Measurements from ENCODE around the gene IGF1R.

Gene IGF1R

DNA sequence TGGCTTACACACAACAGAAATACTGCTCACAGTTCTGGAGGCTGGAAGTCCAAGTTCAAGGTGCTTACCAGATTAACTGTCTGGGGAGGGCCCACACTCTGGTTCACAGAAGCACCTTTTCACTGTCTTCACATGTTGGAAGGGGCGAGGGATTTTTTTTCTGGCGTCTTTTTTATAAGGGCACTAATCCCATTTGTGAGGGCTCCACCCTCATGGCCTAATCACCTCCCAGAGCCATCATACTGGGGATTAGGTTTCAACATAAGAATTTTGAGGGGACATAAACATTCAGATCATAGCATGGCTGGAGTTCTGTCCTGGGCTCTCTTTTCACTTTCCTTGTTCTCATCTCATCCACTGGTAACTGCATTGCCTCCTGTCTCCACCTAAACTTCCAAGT lies 63.5 kb downstream of the IGF1R start:
- no peak for DNase-seq

GRCh38 chr15:98712845-98713584 lies 64.7 kb downstream of the IGF1R start:
- DNase-seq, result no peak

GRCh38 chr15:98713585-98714001 lies 65.3 kb downstream of the IGF1R start:
- DNase-seq, result no peak

- no peak for DNase-seq
Measured at GRCh38 chr15:98714922-98715321, 66.6 kb downstream of the IGF1R start.

- DNase-seq, result no peak
Measured at GRCh38 chr15:98715401-98715800, 67.1 kb downstream of the IGF1R start.

DNA sequence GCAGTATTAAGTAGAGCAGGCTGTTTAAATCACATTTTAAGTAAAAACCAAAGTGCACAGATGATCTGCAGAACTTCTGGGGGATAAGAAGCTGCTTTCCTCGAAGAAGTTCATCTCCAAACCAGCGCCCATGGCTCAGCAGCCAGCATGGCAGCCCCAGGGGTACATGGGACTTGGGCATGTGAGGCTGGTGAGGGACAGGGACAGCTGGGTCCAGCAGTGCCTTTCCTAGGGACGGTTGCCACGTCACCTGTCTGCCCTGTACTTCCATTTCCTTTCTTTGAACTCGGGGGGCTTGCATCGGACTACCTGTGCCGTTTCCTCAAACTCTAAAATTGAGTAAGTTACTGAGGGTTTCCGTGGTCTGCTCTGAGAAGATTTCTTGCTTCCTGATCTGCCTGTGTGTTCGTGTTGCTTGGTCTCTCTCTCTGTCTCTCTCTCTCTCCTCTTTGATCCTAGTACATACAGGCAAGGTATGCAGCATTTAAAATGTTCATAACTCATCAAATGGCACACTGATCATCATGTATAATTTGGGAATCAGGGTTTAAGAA lies 67.6 kb downstream of the IGF1R start:
- DNase-seq, result no peak

DNA sequence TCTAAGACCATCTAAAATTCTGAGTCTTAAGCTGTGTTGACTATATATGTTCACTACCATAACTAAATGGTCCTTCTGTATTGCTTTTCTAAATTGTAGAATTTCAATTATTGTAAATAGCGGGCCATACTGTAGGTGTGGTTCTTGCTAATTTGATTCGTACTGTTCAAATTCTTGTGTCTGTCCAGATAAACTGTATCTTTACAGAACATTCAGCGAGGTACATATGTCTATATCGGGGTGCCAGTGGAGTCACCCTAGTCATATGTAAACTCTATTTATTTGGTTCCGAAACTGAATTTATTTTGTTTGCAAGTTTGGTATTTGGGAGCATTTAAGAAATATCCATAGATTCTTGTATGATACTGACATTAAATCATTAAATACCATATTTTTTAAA lies 69.0 kb downstream of the IGF1R start:
- no peak for DNase-seq

DNA sequence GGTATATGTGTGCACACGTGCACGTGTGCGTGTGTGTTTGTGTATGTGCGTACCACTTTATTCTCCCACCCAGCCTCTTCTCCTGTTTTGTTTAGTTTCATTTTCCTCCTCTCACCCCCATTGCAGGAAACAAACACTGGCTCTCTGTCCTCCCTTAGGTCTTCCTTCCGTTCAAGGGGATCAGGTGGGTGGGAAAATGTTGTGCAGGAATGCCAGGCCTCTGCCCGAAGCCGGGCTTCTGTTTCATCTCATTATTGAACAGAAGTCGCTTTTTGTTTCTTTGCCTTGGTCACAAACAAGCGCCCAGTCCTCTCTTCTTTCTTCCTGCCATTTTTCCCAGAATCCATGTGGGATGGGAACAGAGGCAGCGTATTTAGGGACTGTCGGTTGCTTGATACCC lies 69.6 kb downstream of the IGF1R start:
- no peak for DNase-seq

- DNase-seq, result no peak
Measured at GRCh38 chr15:98718426-98719136, 70.2 kb downstream of the IGF1R start.

DNA sequence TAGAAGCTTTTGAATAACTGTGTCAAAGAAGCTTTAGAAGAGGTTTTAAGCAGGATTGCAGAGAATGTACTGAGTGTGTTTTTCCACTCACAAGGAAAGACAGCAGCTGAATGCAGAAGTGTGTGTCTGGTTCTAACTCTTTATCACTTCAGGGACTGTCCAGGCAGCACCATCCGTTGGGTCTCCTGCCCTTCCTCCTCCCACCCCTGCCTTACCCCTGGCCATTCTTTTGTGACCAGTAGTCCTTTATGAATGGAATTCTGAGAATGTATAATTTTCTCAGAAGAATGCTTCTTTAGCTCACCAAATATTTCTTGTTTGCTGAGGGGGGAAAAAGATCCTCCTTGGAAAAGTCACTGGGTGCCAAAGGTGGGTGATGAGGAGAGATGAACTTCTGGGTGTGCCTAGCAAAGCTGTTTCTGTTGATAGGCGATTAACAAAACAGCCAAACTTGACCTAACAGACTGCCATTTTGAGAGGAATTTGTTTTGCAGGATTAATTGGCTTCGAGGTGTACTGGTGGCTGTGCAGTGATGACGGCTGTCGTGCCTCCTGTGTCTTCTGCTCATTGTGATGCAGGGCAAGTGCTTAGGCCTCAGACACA lies 70.9 kb downstream of the IGF1R start:
- no peak for DNase-seq

- no peak for DNase-seq
Measured at GRCh38 chr15:98720031-98720430, 71.7 kb downstream of the IGF1R start.

DNA sequence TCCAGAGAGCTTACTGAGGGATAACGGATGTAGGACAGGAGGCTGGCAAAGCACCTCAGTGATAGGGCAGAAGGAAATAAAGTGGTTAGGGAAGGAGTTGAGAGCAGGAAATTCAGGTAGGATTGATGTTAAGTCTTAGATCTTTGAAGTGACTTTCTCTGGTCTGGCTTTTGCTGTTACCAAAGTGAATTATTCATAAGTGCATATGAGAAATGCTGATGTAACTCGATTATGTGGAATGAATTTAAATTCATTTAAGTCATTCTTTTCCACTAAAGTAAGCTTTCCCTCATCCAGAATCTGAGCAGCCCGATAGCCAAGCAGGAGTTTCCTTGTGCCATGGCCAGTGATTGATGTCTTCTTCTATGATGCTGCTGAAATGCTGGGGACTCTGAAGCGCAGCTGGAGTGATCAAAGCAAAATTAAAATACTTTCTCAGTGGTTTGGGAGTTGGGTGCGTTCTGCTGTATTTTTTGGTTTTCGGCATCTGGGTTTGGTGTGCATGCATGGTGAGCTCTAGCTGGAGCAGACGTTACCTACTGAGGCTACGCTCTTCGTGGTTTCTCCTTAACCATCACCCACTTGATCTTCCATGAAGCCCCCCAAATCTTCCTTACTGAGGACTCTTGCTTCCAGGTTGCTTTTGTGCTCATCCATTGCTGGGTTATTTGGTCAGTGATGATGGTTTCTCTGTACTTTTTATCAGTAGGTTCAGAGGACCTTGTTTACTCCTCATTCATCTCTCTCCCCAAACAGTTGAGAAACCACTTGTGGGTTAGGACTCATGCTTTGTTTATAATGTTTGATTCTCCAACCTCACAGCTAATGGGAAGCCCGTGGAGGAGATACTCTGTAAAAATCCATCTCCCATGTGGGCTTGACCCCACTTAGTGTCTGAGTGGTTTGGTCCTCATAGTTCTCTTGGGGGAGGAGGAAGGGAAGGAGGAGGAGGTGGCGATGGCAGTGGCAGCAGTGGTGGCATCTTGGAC lies 72.5 kb downstream of the IGF1R start:
- DNase-seq, result no peak

DNA sequence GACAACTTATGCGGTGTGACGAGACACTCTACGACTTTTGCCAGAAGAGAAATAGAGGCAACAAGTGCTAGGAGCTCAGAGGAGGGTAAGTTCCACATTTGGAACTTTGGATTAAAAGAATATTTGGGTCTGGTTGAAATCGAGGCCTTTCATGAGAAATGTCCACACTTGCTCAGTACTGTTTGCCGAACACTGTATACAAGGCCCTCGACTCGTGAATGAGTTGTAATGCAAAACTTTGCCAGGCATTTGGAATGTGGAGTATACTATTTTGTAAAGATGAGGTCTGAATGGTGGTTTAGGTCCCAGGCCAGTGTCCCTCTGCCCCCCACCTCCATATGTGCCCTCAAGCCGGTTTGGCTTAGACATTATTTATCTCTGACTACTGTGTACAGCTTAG lies 73.9 kb downstream of the IGF1R start:
- no peak for DNase-seq

DNA sequence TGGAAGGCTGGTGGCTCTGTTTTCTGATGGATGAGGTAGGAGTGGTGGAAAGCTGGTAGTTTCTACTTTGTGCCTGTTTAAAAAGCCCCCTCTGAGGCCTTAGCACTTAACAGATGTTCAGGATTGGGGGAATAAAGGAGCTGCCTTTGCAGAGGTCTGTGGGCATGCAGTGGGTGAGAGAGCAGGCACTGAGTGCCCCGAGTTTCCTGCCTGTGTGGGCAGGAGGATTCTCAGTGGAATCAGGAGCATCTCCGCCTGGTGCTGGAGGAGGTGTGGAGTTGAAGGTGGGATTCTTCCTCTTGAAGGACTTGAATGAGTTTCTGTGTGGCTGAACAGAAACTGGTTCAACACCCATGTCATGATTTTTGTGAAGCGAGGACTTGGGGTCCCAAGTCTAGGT lies 74.3 kb downstream of the IGF1R start:
- no peak for DNase-seq

DNA sequence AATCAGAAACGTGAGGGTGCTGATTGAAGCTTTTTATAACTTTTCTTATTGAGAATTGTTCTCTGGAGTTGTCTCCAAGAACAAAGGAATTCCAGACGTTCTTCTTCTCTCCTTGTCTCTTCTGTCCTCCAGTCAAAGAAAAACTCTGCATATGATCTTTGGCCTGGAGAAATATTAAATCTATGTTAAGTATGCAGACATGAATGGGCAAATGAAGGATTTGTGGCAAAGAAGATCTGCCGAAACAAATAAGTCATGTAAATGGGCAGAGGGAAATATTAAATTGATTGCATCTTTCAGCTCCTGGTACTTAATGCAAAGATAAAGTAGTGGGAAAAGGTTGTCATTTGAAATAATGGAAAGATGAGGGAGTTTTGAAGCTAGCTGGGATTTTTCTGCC lies 74.9 kb downstream of the IGF1R start:
- DNase-seq, result no peak

DNA sequence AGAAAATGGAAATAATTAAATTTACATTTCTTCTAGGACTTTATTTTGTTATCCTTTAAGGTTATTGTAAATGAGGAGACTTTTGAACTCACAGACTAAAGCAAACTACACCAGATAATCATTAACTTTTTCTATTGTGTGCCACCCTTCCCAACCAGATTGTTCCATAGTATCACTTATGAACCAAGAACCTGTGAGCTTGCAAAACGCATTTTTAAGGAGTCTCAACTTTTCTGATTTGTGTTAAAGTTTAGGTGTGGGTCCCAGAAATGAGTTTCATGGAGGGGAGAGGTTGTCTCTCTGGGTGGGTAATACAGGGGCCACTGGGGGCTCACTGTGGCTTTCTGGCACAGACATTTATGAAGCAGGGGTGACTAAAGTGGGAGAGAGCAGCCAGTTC lies 75.7 kb downstream of the IGF1R start:
- DNase-seq, result no peak

GRCh38 chr15:98724494-98724893 lies 76.2 kb downstream of the IGF1R start:
- no peak for DNase-seq

- DNase-seq, result no peak
Measured at GRCh38 chr15:98725874-98726273, 77.5 kb downstream of the IGF1R start.

DNA sequence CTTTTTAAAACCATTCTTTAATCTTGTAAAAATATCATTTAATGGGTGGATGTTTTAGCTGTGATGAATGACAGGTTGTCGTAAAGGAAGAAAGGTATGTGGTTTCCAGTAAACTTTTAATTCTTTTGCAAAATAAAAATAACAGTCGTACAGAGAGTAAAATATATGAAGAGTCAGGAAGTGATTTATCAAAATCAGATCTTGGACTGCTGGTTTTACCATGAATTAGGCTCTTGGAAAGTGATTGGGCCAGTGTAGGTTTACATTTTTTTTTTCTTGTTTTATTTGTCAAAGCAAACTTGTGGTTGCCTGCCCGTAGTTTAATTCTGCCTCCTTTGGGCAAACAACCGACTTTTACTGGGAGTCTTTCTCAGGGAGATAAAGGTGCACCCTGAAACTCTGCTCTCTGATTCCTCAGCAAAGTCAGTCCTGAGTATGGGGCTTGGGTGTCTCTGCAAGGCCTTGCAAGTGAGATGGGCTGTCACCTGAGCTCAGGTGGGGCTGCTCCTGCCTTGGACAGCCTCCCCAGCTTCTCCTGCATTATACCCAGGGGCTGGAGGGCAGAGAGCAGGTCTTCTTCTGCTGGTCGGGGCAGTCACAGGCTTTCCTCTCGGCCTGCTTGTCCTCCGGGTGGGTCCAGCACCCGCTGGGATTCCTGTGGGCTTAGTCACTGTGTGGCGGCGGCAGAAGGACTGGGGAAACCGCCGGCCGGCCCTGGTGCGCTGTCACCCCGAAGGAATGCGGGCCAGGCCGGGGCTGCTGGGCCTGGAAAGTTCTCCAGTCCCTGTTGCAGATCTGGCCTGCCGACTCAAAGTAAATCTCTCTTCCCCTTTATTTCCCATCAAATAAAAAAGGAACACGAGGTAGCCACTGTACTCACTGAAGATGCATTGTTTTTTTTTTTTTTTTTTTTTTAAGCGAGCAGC lies 79.0 kb downstream of the IGF1R start:
- DNase-seq, result no peak

GRCh38 chr15:98728082-98728810 lies 79.9 kb downstream of the IGF1R start:
- DNase-seq, result no peak

DNA sequence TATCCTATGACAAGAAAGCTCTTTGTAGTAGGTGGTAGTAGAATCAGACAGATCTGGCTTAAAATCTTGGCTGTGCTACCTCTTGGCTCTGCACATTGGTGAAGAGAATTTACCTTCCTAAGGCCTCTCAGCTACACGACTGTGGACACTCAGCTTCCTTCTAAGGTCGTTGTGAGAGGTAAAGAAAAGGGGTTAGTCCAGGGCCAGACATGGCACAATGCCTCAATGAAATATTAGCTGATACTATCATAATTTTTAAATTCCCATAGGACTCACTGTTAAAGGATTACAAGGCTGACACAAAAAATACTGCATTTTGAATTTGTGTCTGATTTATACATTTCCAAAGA lies 80.4 kb downstream of the IGF1R start:
- DNase-seq, result no peak
